C4-2B (cell line): Measurements from ENCODE around the gene FOXD3.

Experiments
- CTCF ChIP-seq: fragments of 450-650 bp; conservative IDR thresholded peaks from 2 replicates; pipeline ENCODE4 v1.5.1; 2017; ENCODE audit warnings: mild to moderate bottlenecking
- ZFX ChIP-seq: fragments of 450-650 bp; IDR thresholded peaks from 2 replicates; pipeline ENCODE4 v1.6.1; 2017

GRCh38 chr1:63320022-63320721 lies 2.2 kb upstream of the FOXD3 start:
- TF ChIP-seq CTCF (no peak), ZFX (no peak)
